Activated naive CD4-positive, alpha-beta T cell treated with anti-CD3 and anti-CD28 coated beads, Interleukin-2, amount 50 U/mL, for 72 hours (primary cell): Measurements from ENCODE around the gene HES5. TPM values are rescaled to one million over a fixed set of nuclear protein-coding genes. Genes with fewer than 3 reads are reported as not detected.
A peak's percentile ranks its signal among the peaks of the same experiment; 100 is the strongest.

Experiments
- ATAC-seq, 2 donors: fragments of 150-1000 bp; cut with Tn5 transposase; 2 replicates each; pipeline ENCODE4 v1.10.0; 2021; ENCODE audit warnings: mild to moderate bottlenecking in 2 of 2, moderate library complexity in 2 of 2
- DNase-seq, 2 donors: peaks; one replicate each; pipeline ENCODE4 v3.0.0; 2021 to 2022; ENCODE audit warnings: low spot score in 2 of 2
- H3K27ac Mint-ChIP-seq, 2 donors: one replicate each; pipeline ENCODE4 v1.8.0; 2022; ENCODE audit warnings: mild to moderate bottlenecking in 2 of 2, mixed read lengths in 2 of 2
- H3K36me3 Mint-ChIP-seq, 2 donors: one replicate each; pipeline ENCODE4 v1.8.0; 2022; ENCODE audit warnings: mixed read lengths in 2 of 2
- H3K9me3 Mint-ChIP-seq, 2 donors: one replicate each; pipeline ENCODE4 v1.8.0; 2022; ENCODE audit warnings: mixed read lengths in 2 of 2
- total RNA-seq, 2 donors: library from RNA; stranded (reverse); gene quantifications; one replicate each; pipeline ENCODE4 v1.2.3, GENCODE V29; 2022

Gene HES5
- total RNA-seq, 2 donors from 2014 or later, result 0.19 TPM; not detected in 1

DNA sequence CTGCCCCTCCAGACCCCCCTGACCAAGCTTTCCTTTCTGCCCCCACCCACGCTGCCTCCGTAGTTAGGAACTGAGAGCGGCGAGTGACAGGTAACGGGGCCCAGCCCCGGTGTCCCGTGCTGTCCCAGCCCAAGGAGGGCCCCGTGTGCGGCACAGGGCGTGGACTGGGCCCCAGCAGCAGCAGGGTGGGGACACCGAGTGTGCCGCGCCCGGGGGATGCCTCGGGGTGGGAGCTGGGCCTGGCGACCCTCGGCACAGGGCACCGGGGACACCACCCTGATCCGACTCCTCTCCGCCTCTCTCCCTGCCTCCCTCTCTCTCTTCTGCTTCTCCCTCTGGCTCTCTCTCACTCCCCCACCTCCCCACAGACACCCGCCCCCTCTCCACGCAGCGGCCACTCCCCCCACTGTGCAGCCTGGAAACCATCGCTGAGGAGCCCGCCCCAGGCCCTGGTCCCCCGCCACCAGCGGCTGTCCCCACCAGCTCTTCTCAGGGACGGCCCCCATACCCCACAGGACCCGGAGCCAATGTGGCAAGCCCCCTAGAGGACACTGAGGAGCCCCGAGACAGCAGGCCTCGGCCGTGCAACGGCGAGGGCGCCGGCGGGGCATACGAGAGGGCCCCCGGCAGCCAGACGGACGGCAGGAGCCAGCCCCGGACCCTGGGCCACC is 26.4 kb downstream of the HES5 start:
- no peak for DNase-seq
- H3K9me3 Mint-ChIP-seq, result no peaks in the 10 kb centered on the region
- ATAC-seq, result no peak
- peak overlapping the region in 1 of 2 donors; percentile 62 for H3K27ac Mint-ChIP-seq
- no peaks in the 10 kb centered on the region for H3K36me3 Mint-ChIP-seq

DNA sequence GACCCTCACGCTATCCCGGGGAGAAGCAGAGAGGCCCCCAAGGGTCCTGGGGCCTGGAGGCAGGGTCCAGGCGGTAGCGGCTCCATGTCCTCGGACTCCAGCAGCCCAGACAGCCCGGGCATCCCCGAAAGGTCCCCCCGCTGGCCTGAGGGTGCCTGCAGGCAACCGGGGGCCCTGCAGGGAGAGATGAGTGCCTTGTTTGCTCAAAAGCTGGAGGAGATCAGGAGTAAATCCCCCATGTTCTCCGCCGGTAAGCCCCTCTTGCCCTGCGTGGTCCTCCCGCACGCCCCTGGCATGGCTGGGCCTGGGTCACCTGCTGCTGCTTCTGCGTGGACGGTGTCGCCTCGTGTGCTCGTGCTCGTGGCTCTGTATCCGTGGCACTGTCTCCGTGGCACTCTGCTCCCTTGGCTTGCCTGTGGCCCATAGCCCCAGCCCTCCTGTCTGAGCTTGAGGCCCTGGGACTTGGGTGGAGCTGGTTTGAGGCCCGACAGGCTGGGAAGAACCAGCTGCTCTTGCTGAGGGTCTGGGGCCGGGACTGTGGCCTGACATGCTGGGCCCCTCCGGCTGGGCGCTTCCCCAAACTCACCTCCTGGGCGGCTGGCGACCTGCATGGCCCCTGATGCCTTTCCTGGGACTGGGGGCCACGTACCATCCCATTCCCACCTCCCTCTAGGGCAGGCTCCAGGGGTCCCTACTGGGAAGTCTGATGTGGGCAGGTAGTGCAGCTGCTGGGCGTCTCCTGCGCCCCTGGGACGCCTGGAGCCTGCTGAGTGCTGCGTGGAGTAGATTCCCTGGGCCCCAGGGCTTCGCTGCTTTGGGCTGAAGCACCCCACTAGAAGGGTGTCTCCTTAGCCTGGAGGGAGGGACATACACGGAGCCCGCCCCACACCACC is 27.2 kb downstream of the HES5 start:
- Mint-ChIP-seq H3K36me3 (no peaks in the 10 kb centered on the region), H3K27ac (no peak overlapping the region), H3K9me3 (no peaks in the 10 kb centered on the region)
- no peak for ATAC-seq
- no peak for DNase-seq

DNA sequence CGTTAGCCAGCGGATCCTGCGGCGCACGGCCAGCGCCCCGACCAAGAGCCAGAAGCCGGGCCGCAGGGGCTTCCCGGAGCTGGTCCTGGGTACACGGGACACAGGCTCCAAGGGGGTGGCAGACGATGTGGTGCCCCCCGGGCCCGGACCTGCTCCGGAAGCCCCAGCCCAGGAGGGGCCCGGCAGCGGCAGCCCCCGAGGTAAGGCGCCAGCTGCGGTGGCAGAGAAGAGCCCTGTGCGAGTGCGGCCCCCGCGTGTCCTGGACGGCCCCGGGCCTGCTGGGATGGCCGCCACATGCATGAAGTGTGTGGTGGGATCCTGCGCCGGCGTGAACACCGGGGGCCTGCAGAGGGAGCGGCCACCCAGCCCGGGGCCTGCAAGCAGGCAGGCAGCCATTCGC is 27.9 kb downstream of the HES5 start:
- Mint-ChIP-seq H3K36me3 (no peaks in the 10 kb centered on the region), H3K27ac (no peak overlapping the region), H3K9me3 (no peaks in the 10 kb centered on the region)

DNA sequence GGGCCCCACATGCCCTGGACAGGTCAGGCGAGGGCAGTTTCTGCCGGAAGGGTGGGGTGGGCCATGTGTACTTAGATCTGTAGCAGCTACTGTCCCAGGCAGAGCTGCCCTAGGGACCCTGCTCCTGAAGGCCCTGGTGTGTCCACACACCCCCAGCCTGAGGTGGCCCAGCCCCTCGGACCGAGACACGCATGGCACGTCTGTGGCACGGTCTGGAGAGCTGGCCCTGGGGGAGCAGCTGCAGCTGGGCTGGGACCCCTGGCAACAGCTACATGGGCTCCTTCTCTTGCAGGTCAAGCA is 28.3 kb downstream of the HES5 start:
- no peak overlapping the region for H3K27ac Mint-ChIP-seq
- ATAC-seq (no peak), DNase-seq (no peak)
- no peaks in the 10 kb centered on the region for H3K9me3 Mint-ChIP-seq
- H3K36me3 Mint-ChIP-seq, result no peaks in the 10 kb centered on the region

More for the DNA sequence above, 27.9 kb downstream of the HES5 start:
- ATAC-seq (no peak), DNase-seq (no peak)

DNA sequence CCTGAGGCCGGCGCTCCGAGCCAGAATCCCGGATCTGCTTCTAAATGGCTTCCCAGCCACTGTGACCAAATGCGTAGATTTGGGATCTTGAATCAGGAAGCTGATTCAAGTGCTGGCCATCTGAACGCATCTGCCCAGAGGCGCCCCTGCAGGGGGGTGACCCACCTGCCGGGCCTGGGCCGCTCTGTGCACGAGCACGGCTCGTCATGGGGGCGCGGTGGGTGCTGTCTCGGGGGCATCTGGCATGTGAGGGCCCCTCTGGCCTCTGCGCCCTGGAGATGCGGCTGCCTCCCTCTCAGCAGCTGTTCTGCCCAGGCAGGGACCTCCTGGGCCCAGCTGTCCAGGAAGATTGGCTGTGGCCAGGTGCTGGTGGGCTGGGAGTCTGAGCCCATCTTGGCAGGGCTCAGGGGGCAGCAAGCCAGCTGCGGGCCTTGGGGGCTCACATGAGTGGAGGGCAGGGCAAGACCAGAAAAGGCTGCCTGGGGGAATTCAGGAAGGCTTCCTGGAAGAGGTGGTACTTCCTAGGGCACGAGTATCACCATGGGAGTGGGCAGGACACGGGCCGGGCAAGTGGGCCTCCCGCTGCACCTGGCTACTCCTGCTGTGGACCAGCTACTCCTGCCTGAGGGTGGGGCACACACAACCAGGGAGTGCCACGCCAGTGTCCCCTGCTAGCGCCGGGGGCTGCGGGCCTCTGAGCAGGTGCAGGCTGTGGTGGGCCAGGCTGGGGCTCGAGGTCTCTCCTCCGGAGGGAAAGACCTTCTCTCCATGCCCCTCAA is 28.8 kb downstream of the HES5 start:
- DNase-seq (no peak), ATAC-seq (no peak)
- Mint-ChIP-seq H3K36me3 (no peaks in the 10 kb centered on the region), H3K9me3 (no peaks in the 10 kb centered on the region), H3K27ac (peak overlapping the region in 1 of 2 donors; percentile 50)

DNA sequence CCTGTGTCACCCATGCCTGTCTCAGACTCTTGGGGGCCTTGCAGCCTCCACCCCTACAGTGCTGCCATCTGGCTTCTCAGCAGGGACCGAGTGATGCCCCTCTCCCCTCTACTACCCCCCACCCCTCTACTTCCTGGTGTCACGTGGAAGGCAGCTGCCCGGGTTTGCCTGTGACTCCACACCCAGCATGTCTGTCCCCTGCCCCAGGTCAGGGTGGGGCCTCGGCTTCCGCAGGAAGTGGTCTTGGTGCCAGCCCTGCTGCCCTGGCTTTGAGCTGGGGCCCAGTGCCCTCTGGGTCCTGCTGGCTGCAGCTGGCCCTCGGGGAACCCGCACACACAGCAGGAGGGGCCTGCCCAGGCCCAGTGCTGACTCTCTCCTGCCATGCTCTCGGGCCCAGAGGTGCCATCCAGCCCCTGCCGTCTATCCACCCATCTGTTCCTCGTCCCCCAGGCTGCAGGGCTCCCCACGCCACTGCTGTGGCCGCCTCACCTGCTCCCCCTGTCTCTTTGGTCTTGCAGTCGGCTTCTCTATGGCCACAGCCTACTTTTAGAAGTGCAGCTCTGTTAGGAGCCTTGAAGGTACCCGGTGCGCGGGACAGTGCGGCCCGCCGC is 30.0 kb downstream of the HES5 start:
- peak overlapping the region in 1 of 2 donors; percentile 79 for H3K27ac Mint-ChIP-seq
- H3K9me3 Mint-ChIP-seq, result no peaks in the 10 kb centered on the region
- no peak for DNase-seq
- no peaks in the 10 kb centered on the region for H3K36me3 Mint-ChIP-seq
- peak; percentile 6 to 35 for ATAC-seq

DNA sequence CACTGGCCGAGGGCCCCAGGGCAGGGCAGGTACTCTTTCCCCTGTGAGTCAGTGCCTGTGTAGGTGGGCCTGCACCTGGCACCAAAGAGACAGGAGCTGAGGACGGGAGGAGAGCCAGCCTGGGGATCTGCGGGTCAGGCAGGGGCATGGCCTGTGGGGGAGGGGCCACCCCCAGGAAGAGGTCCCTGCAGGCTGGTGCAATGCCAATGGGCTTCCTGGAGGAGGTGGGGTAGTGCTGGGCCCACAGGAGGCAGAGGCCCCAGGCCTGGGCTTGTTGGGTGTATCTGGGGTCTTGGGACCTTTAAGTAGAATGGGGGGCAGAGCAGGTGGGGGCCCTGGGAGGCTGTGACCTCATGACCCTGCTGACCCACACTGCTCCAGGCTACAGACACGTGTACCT is 30.8 kb downstream of the HES5 start:
- Mint-ChIP-seq H3K9me3 (no peaks in the 10 kb centered on the region), H3K27ac (no peak overlapping the region), H3K36me3 (no peaks in the 10 kb centered on the region)
- DNase-seq, result no peak
- ATAC-seq, result no peak

DNA sequence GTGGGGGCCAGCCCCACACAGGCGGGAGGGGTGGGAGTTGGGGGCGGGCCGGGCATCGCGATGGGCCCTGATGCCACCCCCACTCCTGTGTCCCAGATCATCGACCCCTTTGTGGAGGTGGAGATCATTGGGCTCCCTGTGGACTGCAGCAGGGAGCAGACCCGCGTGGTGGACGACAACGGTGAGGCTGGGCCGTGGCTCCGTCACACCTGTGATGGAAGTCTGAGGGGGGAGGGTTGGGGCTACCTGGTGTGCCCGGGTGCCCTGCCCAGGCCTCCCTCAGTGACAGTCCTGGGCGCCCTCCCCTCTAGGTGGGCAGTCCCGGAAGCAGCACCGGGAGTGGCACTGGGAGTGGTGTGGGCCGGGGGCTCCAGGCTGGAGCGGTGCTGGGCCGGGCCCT is 31.4 kb downstream of the HES5 start:
- H3K36me3 Mint-ChIP-seq, result no peaks in the 10 kb centered on the region
- no peaks in the 10 kb centered on the region for H3K9me3 Mint-ChIP-seq
- ATAC-seq (no peak), DNase-seq (no peak)
- H3K27ac Mint-ChIP-seq, result no peak overlapping the region

DNA sequence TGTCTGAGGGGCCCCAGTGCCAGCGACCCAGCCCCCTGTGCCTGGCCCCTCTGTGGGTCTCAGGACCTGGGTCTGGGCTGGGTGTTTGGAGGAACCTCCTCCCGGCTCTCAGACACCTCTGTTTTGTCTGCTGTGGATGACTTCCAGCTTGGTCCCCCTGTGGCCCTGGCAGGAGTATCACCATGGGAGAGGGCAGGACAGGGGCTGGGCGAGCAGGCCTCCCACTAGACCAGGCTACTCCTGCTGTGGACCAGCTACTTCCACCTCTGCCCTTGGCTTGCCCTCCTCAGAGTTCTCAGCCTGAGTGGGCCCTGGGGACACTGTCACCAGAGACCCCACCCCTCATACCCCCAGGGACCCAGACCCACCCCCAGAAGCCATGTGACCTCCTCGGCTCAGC is 32.2 kb downstream of the HES5 start:
- no peak for ATAC-seq
- Mint-ChIP-seq H3K27ac (no peak overlapping the region), H3K36me3 (no peaks in the 10 kb centered on the region), H3K9me3 (no peaks in the 10 kb centered on the region)
- no peak for DNase-seq

DNA sequence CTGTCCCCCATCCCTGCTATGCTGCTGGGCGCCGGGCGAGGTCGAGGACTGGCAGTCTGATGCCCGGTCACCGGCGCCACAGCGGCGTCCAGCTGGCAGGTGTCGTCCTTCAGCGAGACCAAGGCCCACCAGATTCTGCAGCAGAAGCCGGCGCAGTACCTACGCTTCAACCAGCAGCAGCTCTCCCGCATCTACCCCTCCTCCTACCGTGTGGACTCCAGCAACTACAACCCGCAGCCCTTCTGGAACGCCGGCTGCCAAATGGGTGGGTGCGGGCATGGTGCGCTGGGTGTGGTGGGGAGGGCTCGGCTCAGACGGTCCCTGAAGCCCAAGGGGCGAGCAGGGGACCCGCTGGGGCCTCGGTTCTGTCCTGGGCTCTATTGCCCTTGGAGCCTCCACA is 33.3 kb downstream of the HES5 start:
- Mint-ChIP-seq H3K36me3 (no peaks in the 10 kb centered on the region), H3K27ac (peak overlapping the region in 1 of 2 donors; percentile 69), H3K9me3 (no peaks in the 10 kb centered on the region)
- no peak for DNase-seq
- no peak for ATAC-seq

DNA sequence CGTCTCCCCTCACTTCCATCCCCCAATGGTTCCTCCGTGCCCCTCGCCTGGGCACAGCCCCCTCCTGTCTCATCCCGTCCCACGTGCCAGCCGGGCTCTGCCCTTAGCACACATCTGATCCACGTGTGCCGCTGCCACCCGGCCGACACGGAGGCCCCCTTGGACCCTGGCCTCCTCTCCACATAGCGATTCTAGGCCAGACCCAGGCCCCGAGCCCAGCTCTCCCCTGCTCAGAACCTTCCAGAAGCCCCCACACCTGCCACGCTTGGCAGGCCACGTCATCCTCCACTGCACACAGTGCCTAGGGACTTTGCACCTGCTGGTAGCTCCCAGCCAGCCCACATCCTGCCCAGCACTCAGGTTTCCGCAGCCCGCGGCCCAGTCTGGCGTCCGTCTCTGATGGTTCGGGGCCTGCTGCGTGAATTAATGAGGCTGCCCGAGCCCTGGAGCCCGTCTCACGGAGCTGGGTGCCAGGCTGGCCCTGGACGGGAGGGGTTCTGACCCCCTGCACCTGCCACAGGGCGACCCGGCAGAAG is 33.9 kb downstream of the HES5 start:
- DNase-seq (no peak), ATAC-seq (peak in 1 of 2 donors; percentile 30)
- Mint-ChIP-seq H3K36me3 (no peaks in the 10 kb centered on the region), H3K9me3 (no peaks in the 10 kb centered on the region), H3K27ac (peak overlapping the region in 1 of 2 donors; percentile 69)

DNA sequence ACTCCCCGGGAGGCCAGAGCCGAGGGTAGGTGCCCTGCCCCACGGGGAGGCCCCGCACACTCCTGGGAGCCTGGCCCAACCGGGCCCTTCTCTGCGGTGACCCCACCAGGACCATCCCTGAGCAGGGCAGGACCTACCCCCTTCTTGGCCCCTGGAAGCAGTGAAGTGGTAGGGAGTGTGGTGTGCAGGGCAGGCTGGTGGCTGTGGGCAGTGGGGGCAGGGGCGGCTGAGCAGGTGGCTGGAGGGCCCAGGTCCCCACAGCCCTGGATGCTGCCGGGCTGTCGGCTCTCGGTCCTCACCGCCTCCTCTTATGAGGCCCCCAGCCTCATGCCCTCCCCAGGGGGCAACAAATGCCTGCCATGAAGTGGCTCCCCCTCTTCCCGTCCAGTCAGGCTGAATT is 34.5 kb downstream of the HES5 start:
- ATAC-seq (peak in 1 of 2 donors; percentile 10), DNase-seq (no peak)
- no peaks in the 10 kb centered on the region for H3K9me3 Mint-ChIP-seq
- H3K27ac Mint-ChIP-seq, result peak overlapping the region in 1 of 2 donors; percentile 69
- no peaks in the 10 kb centered on the region for H3K36me3 Mint-ChIP-seq

DNA sequence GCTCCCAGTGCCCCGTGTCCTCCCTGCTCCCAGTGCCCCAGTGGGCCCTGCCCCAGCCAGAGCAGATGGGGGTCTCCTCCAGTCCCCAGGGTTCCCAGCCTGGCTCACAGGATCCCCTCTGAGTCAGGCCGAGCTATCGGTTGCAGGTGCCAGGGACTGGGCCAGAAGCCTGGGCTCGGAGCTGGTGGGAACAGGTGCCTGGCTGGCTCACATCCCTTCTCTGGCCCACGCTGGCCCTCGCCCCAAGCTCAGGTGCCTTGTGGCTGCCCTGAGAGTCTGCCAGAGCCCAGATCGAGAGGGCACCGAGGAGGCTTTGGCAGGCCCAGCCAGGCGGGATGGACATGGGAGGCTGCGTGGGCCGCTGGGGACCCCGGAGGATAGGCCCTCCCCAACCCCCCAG is 35.0 kb downstream of the HES5 start:
- Mint-ChIP-seq H3K27ac (no peak overlapping the region), H3K36me3 (no peaks in the 10 kb centered on the region), H3K9me3 (no peaks in the 10 kb centered on the region)
- no peak for DNase-seq
- no peak for ATAC-seq

DNA sequence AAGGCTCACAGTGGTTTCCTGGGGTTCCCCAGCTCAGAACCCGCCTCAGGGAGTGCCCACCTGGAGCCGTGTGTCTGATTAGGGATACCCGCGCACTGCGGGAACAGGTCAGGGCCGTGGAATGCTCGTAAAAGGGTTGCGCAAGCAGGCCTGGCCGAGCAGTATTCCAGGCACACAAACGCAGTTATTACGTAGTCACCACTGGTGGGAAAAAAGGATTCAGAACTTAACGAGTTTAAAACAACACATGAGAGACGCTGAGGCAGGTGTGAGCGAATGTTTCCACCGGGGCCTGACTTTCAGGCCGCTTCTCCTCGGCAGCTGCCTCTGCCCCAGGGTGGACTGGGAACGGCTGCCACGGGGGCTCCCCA is 35.8 kb downstream of the HES5 start:
- H3K27ac Mint-ChIP-seq, result no peak overlapping the region
- H3K36me3 Mint-ChIP-seq, result peaks cover 0 to 2% of the 10 kb centered on the region in 2 donors
- DNase-seq (no peak), ATAC-seq (no peak)
- no peaks in the 10 kb centered on the region for H3K9me3 Mint-ChIP-seq

DNA sequence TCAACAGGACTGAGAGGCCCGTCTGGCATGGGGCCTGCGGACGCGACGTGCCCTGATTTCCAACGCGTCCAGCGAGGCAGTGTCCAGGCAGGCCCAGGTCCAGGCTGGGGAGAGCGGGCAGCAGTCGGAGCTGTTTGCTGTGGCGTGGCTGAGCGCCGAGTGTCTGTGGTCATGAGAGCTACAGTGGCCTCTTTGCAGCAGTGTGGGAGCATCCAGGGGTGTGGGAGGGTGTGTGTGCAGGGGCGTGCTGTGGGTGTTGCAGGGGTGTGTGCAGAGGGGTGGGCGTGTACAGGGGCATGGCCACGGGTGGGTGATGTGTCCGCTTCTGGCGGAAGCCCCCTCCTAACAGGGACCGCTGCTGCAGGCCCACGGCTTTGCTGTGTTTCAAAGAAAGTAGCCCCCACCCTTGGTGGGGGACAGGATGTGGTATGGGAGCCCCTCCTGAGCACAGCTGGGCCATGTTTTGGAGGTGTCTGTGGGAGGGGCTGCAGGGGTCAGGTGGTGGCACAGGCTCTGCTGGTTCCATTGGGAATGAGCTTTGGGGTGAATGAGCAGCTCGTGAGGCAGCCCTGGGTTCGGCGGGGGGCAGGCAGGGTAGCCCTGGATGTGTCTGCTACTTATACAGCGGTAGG is 36.3 kb downstream of the HES5 start:
- peaks cover 0 to 4% of the 10 kb centered on the region in 2 donors for H3K9me3 Mint-ChIP-seq
- DNase-seq, result no peak
- peak overlapping the region in 1 of 2 donors; percentile 40 for H3K27ac Mint-ChIP-seq

DNA sequence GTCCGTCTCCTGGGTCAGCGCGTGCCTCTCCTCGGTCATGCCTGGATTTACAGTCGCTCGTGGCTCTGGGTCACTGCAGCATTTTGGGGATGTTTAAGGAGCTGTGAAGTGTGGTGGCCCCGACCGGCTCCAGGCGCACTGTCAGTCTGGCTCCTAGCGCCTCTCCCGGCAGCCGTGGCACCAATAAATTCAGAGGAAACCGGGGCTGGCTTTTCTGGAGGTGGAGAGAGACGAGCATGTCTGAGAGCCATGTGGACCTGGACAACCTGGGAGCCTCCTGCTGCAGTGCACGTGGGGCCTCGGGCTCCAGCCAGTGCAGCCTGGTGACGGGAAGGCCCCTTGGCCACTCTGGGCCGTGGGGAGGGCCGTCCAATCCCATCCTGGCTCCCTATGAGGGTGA is 36.8 kb downstream of the HES5 start:
- DNase-seq, result no peak

More for the DNA sequence above, 36.3 kb downstream of the HES5 start:
- peaks cover 4 to 7% of the 10 kb centered on the region in 2 donors for H3K36me3 Mint-ChIP-seq
- no peak for ATAC-seq

More for the DNA sequence above, 36.8 kb downstream of the HES5 start:
- H3K27ac Mint-ChIP-seq, result no peak overlapping the region
- H3K9me3 Mint-ChIP-seq, result peaks cover 0 to 9% of the 10 kb centered on the region in 2 donors
- H3K36me3 Mint-ChIP-seq, result peaks cover 10 to 12% of the 10 kb centered on the region in 2 donors
- ATAC-seq, result no peak
